Measurements from ENCODE around the gene DDX1. TPM values are rescaled to one million over a fixed set of nuclear protein-coding genes. Genes with fewer than 3 reads are reported as not detected.

The DDX1 gene
- total RNA-seq, 2 donors from 2014 or later = 27.6 to 35.0 TPM

DNA sequence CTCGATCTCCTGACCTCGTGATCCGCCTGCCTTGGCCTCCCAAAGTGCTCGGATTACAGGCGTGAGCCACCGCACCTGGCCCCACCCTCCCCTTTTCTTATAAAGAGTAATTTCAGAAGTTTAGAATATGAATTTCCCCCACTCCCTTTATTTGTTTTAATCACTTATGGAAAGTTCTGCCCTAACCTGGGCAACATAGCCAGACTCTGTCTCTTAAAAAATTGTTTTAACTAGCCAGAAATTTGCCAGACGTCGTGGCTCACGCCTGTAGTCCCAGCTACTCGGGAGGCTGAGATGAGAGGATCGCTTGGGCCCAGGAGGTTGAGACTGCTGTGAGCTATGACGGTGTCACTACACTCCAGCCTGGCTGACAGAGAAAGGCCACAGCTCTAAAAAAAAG is 22.8 kb upstream of the DDX1 start:
- Mint-ChIP-seq H3K36me3 (ENCODE audit: low read depth) (no peaks in the 10 kb centered on the region), H3K27ac (no peak overlapping the region), H3K4me1 (no peaks in the 10 kb centered on the region), H3K27me3 (peaks cover 29% of the 10 kb centered on the region), H3K4me3 (no peak overlapping the region)
- no peak for DNase-seq
- ATAC-seq = no peak
- H3K9me3 ChIP-seq (ENCODE audit: control insufficient read depth, low read length, poor library complexity, severe bottlenecking) = no peaks in the 10 kb centered on the region

DNA sequence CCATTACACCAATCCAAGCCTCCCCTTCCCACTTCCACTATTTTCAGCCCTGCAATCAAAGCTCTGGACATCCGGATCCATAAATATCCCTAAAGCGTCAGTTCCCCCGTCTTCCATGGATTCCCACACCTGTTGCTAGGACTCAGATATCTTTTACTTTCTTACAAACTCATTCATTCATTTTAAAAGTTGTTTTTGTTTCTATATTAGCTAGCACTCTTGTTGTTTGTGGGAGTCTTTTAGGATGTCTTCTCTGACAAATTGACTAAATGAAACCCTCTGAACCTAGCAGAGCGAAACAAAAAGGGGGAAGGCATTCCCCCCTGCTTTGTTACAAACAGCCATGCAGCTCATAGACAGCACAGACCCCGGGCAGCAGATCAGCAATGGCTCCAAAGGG is 21.6 kb upstream of the DDX1 start:
- H3K9me3 ChIP-seq (ENCODE audit: control insufficient read depth, low read length, poor library complexity, severe bottlenecking) = no peaks in the 10 kb centered on the region
- H3K36me3 Mint-ChIP-seq (ENCODE audit: low read depth) = no peaks in the 10 kb centered on the region
- ATAC-seq = no peak
- DNase-seq = no peak
- H3K27ac Mint-ChIP-seq = no peak overlapping the region
- peaks cover 18% of the 10 kb centered on the region for H3K27me3 Mint-ChIP-seq
- no peak overlapping the region for H3K4me3 Mint-ChIP-seq
- no peaks in the 10 kb centered on the region for H3K4me1 Mint-ChIP-seq

DNA sequence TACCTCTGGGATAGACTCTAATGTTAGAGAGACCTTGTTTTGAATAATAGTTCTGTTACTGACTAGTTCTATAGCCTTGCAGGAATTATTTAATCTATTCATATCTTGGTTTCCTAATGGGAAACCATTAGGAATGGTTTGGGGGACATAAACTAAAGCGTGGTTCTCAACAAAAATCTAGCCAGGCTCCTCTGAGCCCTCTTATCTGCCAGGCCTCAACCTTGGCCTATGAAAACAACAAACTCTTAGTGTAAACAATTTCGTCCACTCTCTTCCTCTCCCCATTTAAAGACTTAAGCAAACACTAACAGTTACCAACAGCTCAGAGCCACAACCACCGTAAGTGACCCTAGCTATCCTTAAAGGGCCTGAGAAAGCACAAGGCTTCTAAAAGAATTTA is 19.9 kb upstream of the DDX1 start:
- Mint-ChIP-seq H3K4me1 (no peaks in the 10 kb centered on the region), H3K36me3 (ENCODE audit: low read depth) (no peaks in the 10 kb centered on the region), H3K27me3 (peaks cover 18% of the 10 kb centered on the region), H3K27ac (no peak overlapping the region), H3K4me3 (no peak overlapping the region)
- ATAC-seq (no peak), DNase-seq (no peak)
- no peaks in the 10 kb centered on the region for H3K9me3 ChIP-seq (ENCODE audit: control insufficient read depth, low read length, poor library complexity, severe bottlenecking)

DNA sequence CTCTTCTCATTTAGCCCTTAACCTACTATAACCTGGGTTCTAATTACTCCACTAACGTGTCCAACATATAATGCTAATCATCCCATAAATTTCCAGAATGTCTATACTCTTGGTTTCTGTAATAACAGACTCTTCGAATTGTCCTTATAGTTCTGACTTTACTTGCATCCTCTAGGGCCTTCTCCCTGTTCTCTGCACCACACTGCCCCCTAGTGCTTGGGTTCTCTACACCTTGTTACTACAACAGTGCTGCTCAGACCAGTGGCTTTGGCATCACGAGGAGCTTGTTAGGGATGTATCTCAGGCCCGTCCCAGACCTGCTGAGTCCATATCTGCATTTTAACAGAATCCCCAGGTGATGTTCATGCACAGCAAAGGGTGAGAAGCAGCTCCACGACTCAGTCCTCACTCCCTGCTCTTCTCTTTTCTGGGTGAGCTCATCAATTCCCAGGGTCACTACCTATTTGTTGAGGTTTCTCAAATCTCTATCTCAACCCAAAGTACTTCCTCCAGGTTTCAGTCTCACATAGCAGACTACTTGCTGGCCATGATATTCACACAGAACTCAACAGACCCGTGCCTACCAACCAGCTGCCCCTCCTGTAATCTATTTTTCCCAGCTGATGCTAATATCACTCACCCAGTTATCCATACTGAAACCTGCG is 14.5 kb upstream of the DDX1 start:
- peak; percentile 99 for ATAC-seq

DNA sequence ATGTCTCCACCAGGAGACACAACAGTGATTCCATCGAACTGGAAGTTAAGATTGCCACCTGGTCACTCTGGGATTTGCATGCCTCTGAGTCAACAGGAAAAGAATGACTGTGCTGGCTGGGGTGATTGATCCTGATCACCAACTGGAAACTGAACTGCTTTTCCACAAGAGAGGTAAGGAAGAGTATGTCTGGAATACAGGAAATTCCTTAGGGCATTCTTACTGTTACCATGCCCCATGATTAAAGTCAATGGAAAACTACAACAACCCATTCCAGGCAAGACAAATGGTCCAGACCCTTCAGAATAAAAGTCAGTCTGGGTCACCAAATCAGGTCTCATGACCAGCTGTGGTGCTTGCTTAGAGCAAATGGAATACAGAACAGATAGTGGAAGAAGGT is 12.0 kb upstream of the DDX1 start:
- Mint-ChIP-seq H3K27ac (no peak overlapping the region), H3K4me1 (peaks cover 4% of the 10 kb centered on the region), H3K36me3 (ENCODE audit: low read depth) (no peaks in the 10 kb centered on the region), H3K27me3 (peaks cover 42% of the 10 kb centered on the region), H3K4me3 (no peak overlapping the region)
- DNase-seq = no peak
- H3K9me3 ChIP-seq (ENCODE audit: control insufficient read depth, low read length, poor library complexity, severe bottlenecking) = no peaks in the 10 kb centered on the region
- no peak for ATAC-seq

More for the DNA sequence above, 14.5 kb upstream of the DDX1 start:
- Mint-ChIP-seq H3K36me3 (ENCODE audit: low read depth) (no peaks in the 10 kb centered on the region), H3K27ac (no peak overlapping the region), H3K4me1 (peaks cover 4% of the 10 kb centered on the region), H3K4me3 (no peak overlapping the region), H3K27me3 (peaks cover 19% of the 10 kb centered on the region)
- peak; percentile 59 to 87 (median 66) for DNase-seq
- no peaks in the 10 kb centered on the region for H3K9me3 ChIP-seq (ENCODE audit: control insufficient read depth, low read length, poor library complexity, severe bottlenecking)

DNA sequence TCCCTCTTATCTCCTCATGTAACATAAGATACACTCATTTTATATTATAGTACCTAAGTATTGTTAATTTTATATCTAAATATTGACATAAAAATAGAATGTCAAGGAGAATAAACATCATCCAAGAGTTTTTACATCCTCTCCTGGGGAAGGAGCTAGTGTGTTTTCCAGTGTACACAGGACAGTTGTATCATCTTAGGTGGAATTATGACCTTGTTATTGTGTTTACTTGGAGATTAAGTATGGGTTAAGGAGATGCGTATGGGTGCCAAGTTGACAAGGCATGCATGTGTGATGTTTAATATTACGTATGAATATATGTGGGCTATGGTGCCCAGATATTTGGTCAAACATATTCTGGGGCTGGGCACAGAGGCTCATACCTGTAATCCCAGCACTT is 11.2 kb upstream of the DDX1 start:
- DNase-seq (no peak), ATAC-seq (no peak)
- H3K4me1 Mint-ChIP-seq = peaks cover 4% of the 10 kb centered on the region
- H3K9me3 ChIP-seq (ENCODE audit: control insufficient read depth, low read length, poor library complexity, severe bottlenecking) = no peaks in the 10 kb centered on the region
- no peak overlapping the region for H3K4me3 Mint-ChIP-seq
- H3K27ac Mint-ChIP-seq = no peak overlapping the region
- H3K27me3 Mint-ChIP-seq = peaks cover 50% of the 10 kb centered on the region
- H3K36me3 Mint-ChIP-seq (ENCODE audit: low read depth) = no peaks in the 10 kb centered on the region

DNA sequence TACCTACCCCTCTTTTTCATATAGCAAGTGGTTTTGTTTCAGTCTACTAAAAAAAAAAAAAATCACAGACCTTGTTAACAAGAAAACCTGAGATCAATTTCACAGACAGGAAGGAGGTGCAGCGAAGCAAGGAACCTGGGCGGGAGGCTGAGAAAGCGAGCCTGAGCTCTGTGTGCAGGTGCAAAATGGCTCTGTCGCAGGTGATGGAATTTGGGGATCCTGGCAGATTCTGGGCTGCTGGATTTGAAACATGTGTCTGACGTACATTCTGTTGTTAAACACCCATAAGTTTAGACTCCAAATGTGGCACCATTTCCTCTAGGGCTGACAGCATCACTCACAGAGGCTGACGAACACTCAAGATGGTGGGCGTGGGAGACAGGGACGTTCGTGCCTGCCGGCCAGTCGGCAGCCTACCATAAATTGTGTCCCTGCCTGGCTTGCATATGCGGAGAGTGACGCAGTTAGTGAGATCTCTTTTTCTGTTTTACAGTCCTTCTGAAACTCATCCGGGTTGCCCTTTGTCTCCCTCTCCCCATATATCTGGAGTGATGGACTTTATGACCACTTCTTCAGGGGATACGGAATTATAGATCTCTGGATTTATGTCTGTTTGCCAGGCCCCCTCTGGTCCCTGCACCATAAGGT is 8.8 kb upstream of the DDX1 start:
- Mint-ChIP-seq H3K4me3 (no peak overlapping the region), H3K36me3 (ENCODE audit: low read depth) (no peaks in the 10 kb centered on the region), H3K27me3 (peaks cover 59% of the 10 kb centered on the region), H3K4me1 (no peaks in the 10 kb centered on the region), H3K27ac (no peak overlapping the region)
- no peak for DNase-seq
- H3K9me3 ChIP-seq (ENCODE audit: control insufficient read depth, low read length, poor library complexity, severe bottlenecking) = no peaks in the 10 kb centered on the region
- ATAC-seq = no peak

DNA sequence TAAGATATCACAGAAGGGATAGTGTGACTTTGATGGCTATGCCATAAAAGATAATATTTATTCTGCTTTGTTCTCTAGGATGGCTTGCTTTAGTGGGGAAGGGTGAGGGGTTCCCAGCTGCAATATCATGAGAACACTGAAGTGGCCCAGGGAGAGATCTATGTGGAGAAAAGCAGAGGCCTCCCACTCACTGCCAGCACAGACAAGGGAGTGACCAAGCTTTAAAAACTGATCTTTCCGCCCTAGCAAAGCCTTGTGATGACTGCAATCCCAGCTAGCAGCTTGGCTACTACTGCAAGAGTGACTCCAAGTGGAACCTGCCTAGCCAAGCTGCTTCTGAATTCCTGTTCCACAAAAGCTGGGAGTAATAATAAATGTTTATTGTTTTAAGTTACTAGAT is 7.8 kb upstream of the DDX1 start:
- ATAC-seq (no peak), DNase-seq (no peak)
- H3K9me3 ChIP-seq (ENCODE audit: control insufficient read depth, low read length, poor library complexity, severe bottlenecking) = no peaks in the 10 kb centered on the region
- Mint-ChIP-seq H3K4me3 (no peak overlapping the region), H3K4me1 (no peaks in the 10 kb centered on the region), H3K27ac (no peak overlapping the region), H3K36me3 (ENCODE audit: low read depth) (no peaks in the 10 kb centered on the region), H3K27me3 (peaks cover 57% of the 10 kb centered on the region)

DNA sequence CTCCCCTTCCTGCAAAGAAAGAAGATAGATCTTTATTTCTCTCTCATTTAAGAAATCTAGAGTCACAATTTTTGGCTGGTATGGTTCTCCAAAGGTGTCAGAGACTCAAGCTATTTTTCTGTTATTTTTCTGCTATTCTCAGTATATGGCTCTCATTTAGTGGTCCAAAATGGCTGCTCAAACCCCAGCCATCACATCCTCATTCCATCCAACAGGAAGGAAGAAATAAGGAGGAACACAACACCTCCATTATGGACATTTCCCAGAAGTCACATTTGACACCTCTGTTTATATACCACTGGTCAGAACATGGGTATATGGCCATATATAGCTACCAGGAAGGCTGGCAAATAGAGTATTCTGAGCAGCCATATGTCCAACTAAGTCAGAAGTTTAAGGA is 7.4 kb upstream of the DDX1 start:
- H3K9me3 ChIP-seq (ENCODE audit: control insufficient read depth, low read length, poor library complexity, severe bottlenecking) = no peaks in the 10 kb centered on the region
- Mint-ChIP-seq H3K36me3 (ENCODE audit: low read depth) (no peaks in the 10 kb centered on the region), H3K27me3 (peaks cover 53% of the 10 kb centered on the region), H3K4me3 (no peak overlapping the region), H3K4me1 (no peaks in the 10 kb centered on the region), H3K27ac (no peak overlapping the region)
- DNase-seq (no peak), ATAC-seq (no peak)

DNA sequence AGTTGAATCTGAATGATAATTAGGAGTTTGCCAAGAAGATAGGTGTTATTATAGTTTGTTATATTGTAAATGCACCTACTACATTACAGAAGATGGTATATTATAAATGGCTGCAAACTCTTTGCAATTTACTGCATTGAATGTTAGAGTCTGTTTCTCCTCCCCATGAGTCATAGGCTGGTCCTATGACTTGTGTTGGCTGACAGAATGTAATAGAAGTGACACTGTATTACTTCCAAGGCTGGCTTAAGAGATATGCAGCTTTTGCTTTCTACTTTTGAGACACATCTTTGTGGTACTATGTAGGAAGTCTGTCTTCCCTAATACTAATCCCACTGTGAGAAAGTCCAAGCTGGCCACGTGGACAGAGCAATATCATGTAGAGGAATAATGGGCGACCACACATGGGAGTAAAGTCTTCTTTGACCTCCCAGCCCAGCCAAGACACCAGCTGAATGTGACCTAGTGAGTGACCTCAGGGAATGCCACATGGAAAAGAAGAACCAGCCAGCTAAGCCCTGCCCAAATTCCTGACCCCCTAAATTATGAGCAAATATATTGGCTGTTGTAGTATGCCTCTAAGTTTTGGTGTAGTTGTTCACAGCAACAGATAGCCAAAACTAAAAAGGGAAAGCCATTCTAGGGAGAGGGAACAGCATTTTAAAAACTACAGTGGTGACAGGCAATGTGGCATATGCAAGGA is 6.8 kb upstream of the DDX1 start:
- no peaks in the 10 kb centered on the region for H3K9me3 ChIP-seq (ENCODE audit: control insufficient read depth, low read length, poor library complexity, severe bottlenecking)
- H3K4me1 Mint-ChIP-seq = no peaks in the 10 kb centered on the region
- ATAC-seq (no peak), DNase-seq (no peak)
- no peak overlapping the region for H3K4me3 Mint-ChIP-seq
- no peaks in the 10 kb centered on the region for H3K36me3 Mint-ChIP-seq (ENCODE audit: low read depth)
- H3K27ac Mint-ChIP-seq = peak overlapping the region; percentile 34
- peaks cover 53% of the 10 kb centered on the region for H3K27me3 Mint-ChIP-seq

DNA sequence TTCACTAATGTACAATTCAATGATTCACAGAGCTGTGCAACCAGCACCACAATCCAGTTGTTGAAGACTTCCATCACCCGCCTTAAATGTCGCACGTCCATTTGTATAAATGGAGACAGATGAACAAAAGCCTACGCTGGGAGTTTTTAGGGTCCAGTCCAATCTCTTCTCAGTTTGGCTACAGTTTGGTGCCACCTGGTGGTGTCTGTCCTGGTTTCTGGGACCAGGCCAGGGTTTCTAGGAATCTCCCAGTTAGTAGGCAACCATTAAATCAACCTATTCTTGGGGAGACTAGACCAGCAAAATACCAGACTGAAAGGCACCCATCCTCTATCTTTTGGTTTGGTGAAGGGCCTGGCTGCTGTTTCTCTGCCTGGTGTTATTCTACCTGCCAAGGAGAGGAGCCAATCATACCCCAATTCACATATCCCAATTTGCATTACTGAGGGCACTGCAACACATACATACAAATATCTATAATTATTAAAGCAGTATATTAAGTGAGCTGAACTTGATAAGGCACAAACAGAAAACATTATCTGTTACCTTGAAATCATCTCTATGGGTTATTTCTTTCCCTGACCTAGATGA is 3.2 kb upstream of the DDX1 start:
- Mint-ChIP-seq H3K27ac (no peak overlapping the region), H3K36me3 (ENCODE audit: low read depth) (no peaks in the 10 kb centered on the region), H3K4me1 (peaks cover 13% of the 10 kb centered on the region), H3K27me3 (peaks cover 30% of the 10 kb centered on the region), H3K4me3 (no peak overlapping the region)
- H3K9me3 ChIP-seq (ENCODE audit: control insufficient read depth, low read length, poor library complexity, severe bottlenecking) = no peaks in the 10 kb centered on the region
- DNase-seq = no peak
- no peak for ATAC-seq

DNA sequence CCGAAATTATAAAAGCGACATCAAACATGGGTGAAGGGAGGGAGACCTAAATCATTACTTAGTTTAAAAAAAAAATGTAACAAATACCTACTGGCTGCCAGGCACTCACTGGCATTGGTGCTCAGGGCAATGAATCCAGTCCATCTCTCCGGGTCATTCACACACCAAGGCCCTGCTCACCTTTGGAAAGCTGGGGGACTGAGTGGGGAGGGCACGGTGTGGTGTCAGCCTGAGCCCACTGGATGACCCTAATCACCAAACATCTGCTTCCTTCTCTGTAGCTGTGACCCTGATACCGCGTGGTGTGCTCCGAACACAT is 336 bp upstream of the DDX1 start:
- H3K9me3 ChIP-seq (ENCODE audit: control insufficient read depth, low read length, poor library complexity, severe bottlenecking) = no peaks in the 10 kb centered on the region
- no peak for DNase-seq
- H3K27me3 Mint-ChIP-seq = peaks cover under 1% of the 10 kb centered on the region
- peak overlapping the region; percentile 93 for H3K27ac Mint-ChIP-seq
- H3K36me3 Mint-ChIP-seq (ENCODE audit: low read depth) = peaks cover 4% of the 10 kb centered on the region
- no peak for ATAC-seq
- H3K4me1 Mint-ChIP-seq = peaks cover 21% of the 10 kb centered on the region
- peak overlapping the region; percentile 91 for H3K4me3 Mint-ChIP-seq

DNA sequence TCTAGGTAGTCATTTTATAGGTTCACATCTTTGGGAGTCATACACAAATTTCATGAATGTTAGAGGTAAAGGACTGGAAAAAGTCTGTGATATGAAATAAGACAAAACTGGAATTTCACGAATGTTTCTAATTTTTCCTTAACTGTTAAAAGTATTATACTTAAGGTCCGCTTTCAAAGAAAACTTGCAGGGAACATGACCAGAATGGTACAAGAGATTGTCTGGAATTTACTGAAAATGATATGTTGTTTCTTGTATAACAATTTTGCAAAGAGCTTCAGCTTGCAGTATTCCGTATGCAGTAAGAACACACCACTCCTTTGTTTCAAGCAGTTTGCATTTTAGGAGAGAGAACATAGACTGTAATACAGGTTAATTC is 1.6 kb downstream of the DDX1 start:
- ATAC-seq (no peak), DNase-seq (no peak)
- no peaks in the 10 kb centered on the region for H3K9me3 ChIP-seq (ENCODE audit: control insufficient read depth, low read length, poor library complexity, severe bottlenecking)
- Mint-ChIP-seq H3K27ac (peak overlapping the region; percentile 93), H3K4me1 (peaks cover 22% of the 10 kb centered on the region), H3K4me3 (peak overlapping the region; percentile 91), H3K27me3 (no peaks in the 10 kb centered on the region), H3K36me3 (ENCODE audit: low read depth) (peaks cover 7% of the 10 kb centered on the region)

Measured in T-helper 17 cell (primary cell).